Pancreas (tissue), 10 donors: ENCODE data around the gene MGAT5B. TPM values are rescaled to one million over a fixed set of nuclear protein-coding genes. Genes with fewer than 3 reads are reported as not detected.

Experiments
- ATAC-seq, 4 donors: fragments of 200-7000 bp; cut with Tn5 transposase; one replicate each; pipeline versions ENCODE4 v1.8.0 to v1.9.1; 2020; ENCODE audit warnings: mild to moderate bottlenecking in 4 of 4, moderate library complexity in 4 of 4
- DNase-seq, 6 donors: peaks; one replicate each; pipeline ENCODE4 v3.0.0-alpha.2; 2020
- FAIRE-seq: peaks from 2 replicates; lab custom pipeline; 2012; peaks lifted over from hg19 to GRCh38; lab: Jason Lieb, UNC
- H3K27ac ChIP-seq, 4 donors: fragments of 200-600 bp; sonication (generic); 1 replicate in 3 of 4; 2 replicates in 1 of 4; pipeline versions ENCODE4 v1.5.0 to v1.8.0; 2020
- H3K27me3 ChIP-seq, 4 donors: fragments of 200-600 bp; one replicate each; pipeline ENCODE4 v1.8.0; 2021
- H3K36me3 ChIP-seq, 3 donors: fragments of 200-600 bp; sonication (generic) in 1 of 3; one replicate each; pipeline versions ENCODE4 v1.5.0 to v1.8.0; 2020 to 2021
- H3K4me1 ChIP-seq, 3 donors: fragments of 200-600 bp; one replicate each; pipeline ENCODE4 v1.8.0; 2021
- H3K4me3 ChIP-seq, 4 donors: fragments of 200-600 bp; sonication (generic) in 2 of 4; one replicate each; pipeline versions ENCODE4 v1.5.0 to v1.8.0; 2020 to 2021
- H3K9me3 ChIP-seq, 4 donors: fragments of 200-600 bp; one replicate each; pipeline ENCODE4 v1.8.0; 2021
- CTCF ChIP-seq, 4 donors: fragments of 200-600 bp; sonication (generic) in 3 of 4; IDR thresholded peaks; one replicate each; pipeline versions ENCODE4 v1.5.0 to v1.8.0; 2021; ENCODE audit warnings: antibody characterized with exemption in 4 of 4
- WGBS, 2 donors: extraction: QIAGEN DNeasy Blood & Tissue Kit; methylation state at CpG; one replicate each; pipeline ENCODE4 v1.1.7; 2013; 5-methylcytosine and 5-hydroxymethylcytosine counted together
- intact Hi-C, 3 donors: fragments of 100-400 bp; cut with DNase I; formaldehyde crosslinking; loops; one replicate each; pipeline versions ENCODE4 v1.11.1 to v1.14.2; 2022
- polyA plus RNA-seq, 2 donors: library from polyadenylated mRNA; stranded (reverse); fragments of 200-250 nt; gene quantifications; one replicate each; pipeline ENCODE4 v1.2.3, GENCODE V29; 2013
- total RNA-seq, 6 donors: library from RNA; stranded (reverse); fragmentation: NEBNext Ultra II Directional in 4 of 6; extraction: Animal tissue kit (Norgen Biotek cat#: 25700) in 4 of 6; gene quantifications; one replicate each; pipeline versions ENCODE4 v1.2.1 to v1.2.4, GENCODE V29; 2021 to 2023
- donor health status: healthy with polysubstance abuse.
- donor health status: DM: no; HTN: no; CAD: no; lungs with moderate emphysema.
- donor health status: DM: no; HTN: no; CAD: no.
- donor health status: control.
- donor health status: control.
- donor health status: Bipolar disorder and iron deficiency.
- donor health status: DM: yes; HTN: yes; CAD: no.
- donor health status: DM: no; HTN: no; CAD: no.
- donor health status: DM: no; HTN: no; CAD: no.
- donor health status: DM: yes; HTN: yes; CAD: no.

MGAT5B gene
- total and polyA plus RNA-seq, 8 donors: 0.21 to 1.2 (median 0.25) TPM; not detected in 1

DNA sequence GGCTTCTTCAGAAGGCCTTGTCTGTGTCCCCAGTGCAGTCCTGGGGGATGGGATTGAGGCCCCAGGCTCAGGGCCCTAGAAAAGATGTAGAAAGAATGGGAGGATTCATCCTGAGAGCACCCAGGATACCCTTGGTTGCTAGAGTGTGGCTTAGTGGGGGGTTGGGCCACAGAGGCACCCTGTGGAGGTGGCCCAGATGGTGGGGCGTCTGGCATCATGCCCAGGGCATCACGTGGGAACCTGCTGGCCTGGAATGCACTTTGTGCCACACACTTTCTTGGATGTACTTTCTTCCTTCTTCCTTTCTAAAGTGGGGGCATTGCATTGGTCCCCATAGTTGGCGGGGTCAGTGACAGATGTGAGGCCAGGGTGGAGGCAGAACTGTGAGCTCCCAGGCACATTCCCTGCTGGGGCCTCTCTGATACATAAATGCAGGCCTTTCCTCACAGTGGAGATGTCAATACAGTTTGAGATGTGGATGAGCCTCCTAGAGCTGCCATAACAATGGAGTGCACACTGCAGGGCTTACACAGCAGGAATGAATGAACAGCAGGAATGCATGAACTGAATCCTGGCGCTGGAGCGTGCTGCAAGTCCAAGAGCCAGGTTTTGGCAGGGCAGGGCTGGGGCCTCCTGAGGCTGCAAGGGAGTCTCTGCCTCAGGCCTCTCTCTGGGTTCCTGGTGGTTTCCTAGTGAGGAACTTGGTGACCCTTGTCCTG lies 43.3 kb downstream of the MGAT5B start:
- FAIRE-seq (no peak), ATAC-seq (no peak), DNase-seq (peak in 1 of 6 donors; percentile 15)
- no peaks in the 10 kb centered on the region for H3K36me3 ChIP-seq
- no peaks in the 10 kb centered on the region for H3K9me3 ChIP-seq
- H3K27me3 ChIP-seq: no peaks in the 10 kb centered on the region
- no peak overlapping the region for H3K27ac ChIP-seq
- WGBS, 2 donors: 51 to 60% methylated on average over 5 of the region's 5 CpGs
- no peak overlapping the region for H3K4me3 ChIP-seq
- H3K4me1 ChIP-seq: no peaks in the 10 kb centered on the region
- TF ChIP-seq CTCF (IDR thresholded peaks at IDR 0.05): no peak
- intact Hi-C loops: no loop called here

GRCh38 chr17:76912421-76913164 lies 44.4 kb downstream of the MGAT5B start:
- no peak for ATAC-seq
- Histone ChIP-seq H3K4me3 (no peak overlapping the region), H3K9me3 (no peaks in the 10 kb centered on the region), H3K36me3 (no peaks in the 10 kb centered on the region), H3K27me3 (no peaks in the 10 kb centered on the region), H3K4me1 (no peaks in the 10 kb centered on the region), H3K27ac (no peak overlapping the region)
- TF ChIP-seq CTCF (IDR thresholded peaks at IDR 0.05): no peak
- WGBS, 2 donors: 73 to 78% methylated on average over 28 of the region's 28 CpGs
- no peak for FAIRE-seq
- DNase-seq: peak in 1 of 6 donors; percentile 17
- intact Hi-C loops: no loop called here

DNA sequence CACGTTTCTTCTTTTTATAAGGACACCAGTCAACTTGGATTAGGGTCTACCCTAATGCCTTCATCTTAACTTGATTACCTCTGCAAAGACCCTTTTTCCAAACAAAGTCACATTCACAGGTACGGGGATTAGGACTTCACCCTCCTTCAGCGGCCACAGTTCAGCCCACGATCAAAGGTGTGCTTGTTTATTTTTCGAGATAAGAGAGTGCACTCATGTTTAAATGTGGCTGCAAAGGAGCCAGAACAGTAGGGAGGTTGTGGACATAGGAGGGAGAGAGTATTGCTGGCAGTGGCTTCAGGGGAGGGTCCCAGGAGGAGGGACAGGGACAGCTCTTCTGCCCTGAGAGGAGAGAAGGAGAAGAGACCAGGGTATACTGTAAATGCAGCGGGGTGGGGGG lies 46.7 kb downstream of the MGAT5B start:
- H3K27ac ChIP-seq: no peak overlapping the region
- H3K9me3 ChIP-seq: no peaks in the 10 kb centered on the region
- ATAC-seq (peak in 1 of 4 donors; percentile 24), FAIRE-seq (no peak), DNase-seq (no peak)
- H3K4me1 ChIP-seq: no peaks in the 10 kb centered on the region
- no peaks in the 10 kb centered on the region for H3K36me3 ChIP-seq
- no peaks in the 10 kb centered on the region for H3K27me3 ChIP-seq
- H3K4me3 ChIP-seq: no peak overlapping the region
- 20% methylated on average over 6 of the region's 6 CpGs for WGBS, 2 donors
- intact Hi-C loops: no loop called here
- TF ChIP-seq CTCF (IDR thresholded peaks at IDR 0.05): no peak

DNA sequence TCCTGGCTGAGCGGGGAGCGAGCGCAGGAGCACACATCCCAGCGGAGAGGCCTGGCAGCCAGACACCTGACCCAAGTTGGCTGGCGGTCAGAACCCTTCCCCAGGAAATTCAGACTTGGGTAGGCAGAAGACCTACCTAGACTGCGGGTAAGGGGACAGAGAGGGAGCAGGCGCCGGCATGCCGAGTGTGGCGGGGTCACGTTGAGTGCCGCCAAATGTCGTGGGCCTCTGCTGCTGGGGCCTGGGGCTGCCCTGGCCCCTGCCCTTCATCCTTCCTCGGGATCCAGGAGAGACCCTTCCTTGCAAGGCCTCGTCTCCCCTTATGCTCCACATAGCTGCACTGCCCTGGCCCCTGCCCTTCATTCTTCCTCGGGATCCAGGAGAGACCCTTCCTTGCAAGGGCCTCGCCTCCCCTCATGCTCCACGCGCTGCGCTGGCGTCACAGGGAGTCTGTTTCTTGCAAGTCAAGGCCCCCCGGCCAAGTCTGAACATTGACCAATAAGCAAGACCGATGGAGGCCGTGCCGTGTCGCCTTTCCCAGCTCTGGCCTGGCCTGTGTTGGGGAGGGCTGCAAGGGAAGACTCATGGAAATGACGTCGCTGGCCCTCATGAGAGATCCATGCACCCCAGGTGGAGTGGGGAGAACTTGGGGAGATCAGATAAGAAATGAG lies 47.8 kb downstream of the MGAT5B start:
- TF ChIP-seq CTCF (IDR thresholded peaks at IDR 0.05): no peak
- FAIRE-seq (no peak), ATAC-seq (no peak), DNase-seq (no peak)
- no peaks in the 10 kb centered on the region for H3K4me1 ChIP-seq
- H3K36me3 ChIP-seq: no peaks in the 10 kb centered on the region
- no peaks in the 10 kb centered on the region for H3K9me3 ChIP-seq
- intact Hi-C loops: no loop called here
- H3K27ac ChIP-seq: no peak overlapping the region
- no peaks in the 10 kb centered on the region for H3K27me3 ChIP-seq
- whole genome bisulfite sequencing, 2 donors: 80 to 86% methylated on average over 22 to 28 of the region's 28 CpGs
- H3K4me3 ChIP-seq: no peak overlapping the region
